PC-9 (cell line): ENCODE results near the gene WRNIP1. TPM values are rescaled to one million over a fixed set of nuclear protein-coding genes. Genes with fewer than 3 reads are reported as not detected.

ENCODE experiments used
- Bru-seq: library from RNA; stranded (reverse); fragments of 400-500 nt; gene quantifications from one replicate; lab custom pipeline; 2021; lab: Mats Ljungman, UMichigan
- BruChase-seq, 2 experiments: library from RNA; stranded (reverse); fragments of 400-500 nt; gene quantifications; one replicate each; lab custom pipeline; 2021; lab: Mats Ljungman, UMichigan
- BruUV-seq: library from RNA; stranded (reverse); fragments of 400-500 nt; replicated peaks from 2 replicates; lab custom pipeline; 2021; lab: Mats Ljungman, UMichigan
- CTCF ChIA-PET: fragments of 300-600 bp; sonication (Branson Sonifier 250); formaldehyde crosslinking; loops from one replicate; lab custom pipeline; 2022; ENCODE audit warnings: antibody characterized with exemption; lab: Charles Lee
- POLR2A ChIA-PET: fragments of 300-600 bp; sonication (Branson Sonifier 250); formaldehyde crosslinking; loops from one replicate; lab custom pipeline; 2022; ENCODE audit warnings: antibody characterized with exemption; ENCODE audit not compliant: unreplicated experiment; lab: Charles Lee
- DNase-seq, 2 experiments: peaks; one replicate each; pipeline versions ENCODE4 v3.0.0 to v3.0.0-alpha.2; 2015 to 2022; ENCODE audit warnings: mixed read lengths in 1 of 2
- H2AFZ ChIP-seq: fragments of 200-600 bp; sonication (generic); 2 replicates; pipeline ENCODE4 v1.8.1; 2017; ENCODE audit warnings: antibody characterized with exemption
- H3F3A ChIP-seq: fragments of 200-600 bp; sonication (generic); 2 replicates; pipeline ENCODE4 v1.8.1; 2017; ENCODE audit warnings: antibody characterized with exemption, mild to moderate bottlenecking, low read depth; ENCODE audit not compliant: insufficient read depth
- H3K27ac ChIP-seq: fragments of 200-600 bp; sonication (generic); 2 replicates; pipeline ENCODE4 v1.6.1; 2016; ENCODE audit warnings: mixed run types
- H3K27me3 ChIP-seq: fragments of 200-600 bp; sonication (generic); 2 replicates; pipeline ENCODE4 v1.6.1; 2016; ENCODE audit warnings: low read depth, mixed run types; ENCODE audit not compliant: insufficient read depth
- H3K36me3 ChIP-seq: fragments of 200-600 bp; sonication (generic); 2 replicates; pipeline ENCODE4 v1.6.1; 2016; ENCODE audit warnings: low read depth, mixed run types
- H3K4me1 ChIP-seq: fragments of 200-600 bp; sonication (generic); replicated peaks from 2 replicates; pipeline ENCODE4 v1.6.1; 2016; ENCODE audit warnings: mixed run types; ENCODE audit not compliant: insufficient read depth
- H3K4me2 ChIP-seq: fragments of 200-600 bp; sonication (generic); 2 replicates; pipeline ENCODE4 v1.6.1; 2017; ENCODE audit warnings: mixed run types
- H3K4me3 ChIP-seq: fragments of 200-600 bp; sonication (generic); 2 replicates; pipeline ENCODE4 v1.6.1; 2016; ENCODE audit warnings: mixed run types
- H3K79me2 ChIP-seq: fragments of 200-600 bp; sonication (generic); 2 replicates; pipeline ENCODE4 v1.6.1; 2017; ENCODE audit warnings: low read depth, mixed run types
- H3K9me2 ChIP-seq: fragments of 200-600 bp; sonication (generic); 2 replicates; pipeline ENCODE4 v1.8.1; 2017; ENCODE audit warnings: mild to moderate bottlenecking; ENCODE audit not compliant: insufficient read depth
- H3K9me3 ChIP-seq: fragments of 200-600 bp; sonication (generic); 2 replicates; pipeline ENCODE4 v1.8.1; 2016; ENCODE audit warnings: low read depth; ENCODE audit not compliant: insufficient read depth
- H4K20me1 ChIP-seq: fragments of 200-600 bp; sonication (generic); 2 replicates; pipeline ENCODE4 v1.8.1; 2017; ENCODE audit not compliant: insufficient read depth
- EZH2 ChIP-seq: fragments of 200-600 bp; sonication (generic); IDR thresholded peaks from 2 replicates; pipeline ENCODE4 v1.8.0; 2017; ENCODE audit warnings: antibody characterized with exemption, low read depth
- intact Hi-C: fragments of 100-400 bp; cut with micrococcal nuclease; formaldehyde crosslinking; loops from one replicate; pipeline ENCODE4 v1.10.0; 2022; ENCODE audit not compliant: unreplicated experiment
- long read RNA-seq: library from polyadenylated mRNA; stranded (forward); transcript quantifications from one replicate; pipeline ENCODE4 v2.0.0, GENCODE V29; 2022
- total RNA-seq: library from RNA; stranded (reverse); gene quantifications from 2 replicates; pipeline ENCODE4 v1.2.3, GENCODE V29; 2021
- TF ChIP-seq, protein P1 (sequence below): fragments of 200-600 bp; sonication (generic); conservative IDR thresholded peaks from 2 replicates; pipeline ENCODE4 v1.6.1; 2017; ENCODE audit warnings: mixed run types, antibody characterized with exemption, mild to moderate bottlenecking, moderate library complexity

The WRNIP1 gene
- total RNA-seq = 61.4 and 69.5 TPM in 2 replicates
- percentile 89 among the genes with signal in this experiment for Bru-seq, nascent RNA
- percentile 93 among the genes with signal in this experiment for BruChase-seq, experiment 1, labeled RNA remaining after a 2-hour chase
- percentile 87 among the genes with signal in this experiment for BruChase-seq, experiment 2, labeled RNA remaining after a 6-hour chase
- long read RNA-seq, transcript WRNIP1-204 (7 exons, 2,670 nt) = major isoform, 128 of 163 reads
- long read RNA-seq, transcript WRNIP1-203 (7 exons, 2,595 nt) = minor isoform, 7 of 163 reads
- long read RNA-seq, partial matches to known transcripts = 12 of 163 reads
- long read RNA-seq, other reads (novel, unspliced or antisense) = 16 of 163 reads

DNA sequence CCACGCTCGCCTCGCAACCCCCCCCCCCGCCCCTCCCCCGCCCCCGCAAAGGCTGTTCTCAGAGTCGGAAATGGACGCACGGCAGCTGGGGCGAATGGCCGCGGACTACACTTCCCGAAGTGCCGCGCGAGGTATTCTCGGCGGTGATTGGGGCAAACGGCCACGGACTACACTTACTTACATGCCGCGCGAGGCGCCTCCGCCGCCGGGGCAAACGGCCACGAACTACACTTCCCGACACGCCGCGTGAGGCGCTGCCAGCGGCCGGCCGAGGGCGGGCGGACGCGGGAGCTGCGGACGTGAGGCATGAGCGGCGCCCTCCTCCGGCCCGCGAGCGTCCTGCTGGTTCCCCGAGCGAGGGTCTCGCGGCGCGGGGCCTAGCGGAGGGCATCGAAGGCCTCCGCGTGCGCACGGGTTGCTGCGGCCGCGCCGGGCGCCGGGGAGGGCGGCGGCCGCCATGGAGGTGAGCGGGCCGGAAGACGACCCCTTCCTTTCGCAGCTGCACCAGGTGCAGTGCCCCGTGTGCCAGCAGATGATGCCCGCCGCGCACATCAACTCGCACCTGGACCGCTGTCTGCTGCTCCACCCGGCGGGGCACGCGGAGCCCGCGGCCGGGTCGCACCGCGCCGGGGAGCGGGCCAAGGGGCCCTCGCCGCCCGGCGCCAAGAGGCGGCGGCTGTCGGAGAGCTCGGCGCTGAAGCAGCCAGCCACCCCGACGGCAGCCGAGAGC is at the start of gene WRNIP1:
TSS of gene WRNIP1 (plus strand) at position 228 of the 730 bp plus-strand sequence. CDS start at position 458, 230 bp downstream.
- no peaks in the 10 kb centered on the region for H3K27me3 ChIP-seq
- peaks cover 15% of the 10 kb centered on the region; the same call in 1 of the 2 replicates for H4K20me1 ChIP-seq
- H3F3A ChIP-seq = peaks cover 6% of the 10 kb centered on the region
- ChIA-PET POLR2A (interaction anchor here (0.6 to 1.1 kb wide), 7 partner anchors 8 to 1656 kb away, joined by 3 to 16 read pairs (median 6); partner anchors contain the start of gene SERPINB1), CTCF (interaction anchor here (0.6 kb wide), 2 partner anchors 219 to 604 kb away, joined by 3 to 7 read pairs; no protein-coding TSS in a partner anchor)
- H3K36me3 ChIP-seq = no peaks in the 10 kb centered on the region
- intact Hi-C loops = loop anchor here (2.0 to 10.0 kb wide), 5 partner anchors 73 to 1171 kb away; partner anchors contain the start of genes GMDS and RIPK1
- peak within 1 kb of the TSS; percentile 63 for H3K27ac ChIP-seq
- H3K79me2 ChIP-seq = peaks cover 43% of the 10 kb centered on the region
- H3K4me1 ChIP-seq = peaks cover 13% of the 10 kb centered on the region
- H3K9me3 ChIP-seq = no peaks in the 10 kb centered on the region
- no TSS peak for BruUV-seq
- peak within 1 kb of the TSS; percentile 84 for H2AFZ ChIP-seq
- H3K4me2 ChIP-seq = peak within 1 kb of the TSS; percentile 93
- peak; percentile 93 to 98 for DNase-seq
- no peak for TF ChIP-seq EZH2
- TF ChIP-seq, protein P1, sequence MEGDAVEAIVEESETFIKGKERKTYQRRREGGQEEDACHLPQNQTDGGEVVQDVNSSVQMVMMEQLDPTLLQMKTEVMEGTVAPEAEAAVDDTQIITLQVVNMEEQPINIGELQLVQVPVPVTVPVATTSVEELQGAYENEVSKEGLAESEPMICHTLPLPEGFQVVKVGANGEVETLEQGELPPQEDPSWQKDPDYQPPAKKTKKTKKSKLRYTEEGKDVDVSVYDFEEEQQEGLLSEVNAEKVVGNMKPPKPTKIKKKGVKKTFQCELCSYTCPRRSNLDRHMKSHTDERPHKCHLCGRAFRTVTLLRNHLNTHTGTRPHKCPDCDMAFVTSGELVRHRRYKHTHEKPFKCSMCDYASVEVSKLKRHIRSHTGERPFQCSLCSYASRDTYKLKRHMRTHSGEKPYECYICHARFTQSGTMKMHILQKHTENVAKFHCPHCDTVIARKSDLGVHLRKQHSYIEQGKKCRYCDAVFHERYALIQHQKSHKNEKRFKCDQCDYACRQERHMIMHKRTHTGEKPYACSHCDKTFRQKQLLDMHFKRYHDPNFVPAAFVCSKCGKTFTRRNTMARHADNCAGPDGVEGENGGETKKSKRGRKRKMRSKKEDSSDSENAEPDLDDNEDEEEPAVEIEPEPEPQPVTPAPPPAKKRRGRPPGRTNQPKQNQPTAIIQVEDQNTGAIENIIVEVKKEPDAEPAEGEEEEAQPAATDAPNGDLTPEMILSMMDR = no peak; the same call in 1 of the 2 replicates
- H3K4me3 ChIP-seq = peak within 1 kb of the TSS; percentile 83
- no peaks in the 10 kb centered on the region for H3K9me2 ChIP-seq

DNA sequence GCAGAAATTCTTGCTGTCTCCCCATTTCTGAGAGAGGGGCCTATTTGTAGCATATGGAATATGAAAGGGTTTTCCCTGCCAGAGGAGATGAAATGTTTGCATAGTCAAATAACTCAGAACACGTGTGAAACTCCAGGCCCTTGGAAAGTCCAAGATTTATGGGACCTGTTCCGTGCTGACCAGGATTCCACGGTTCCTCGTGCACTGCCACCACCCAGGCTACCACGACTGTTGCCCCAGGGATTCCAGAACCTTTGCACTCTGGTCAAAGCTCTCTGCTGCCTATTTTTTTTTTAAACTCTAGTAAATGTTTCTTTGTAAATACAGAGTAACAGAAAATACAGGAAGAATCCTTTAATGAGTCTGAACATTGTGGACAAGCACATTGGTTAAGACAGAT is 49.5 kb upstream of the WRNIP1 start:
- TF ChIP-seq, protein P1 = no peak
- no peak for TF ChIP-seq EZH2
- H3K4me3 ChIP-seq = no peak overlapping the region
- no peaks in the 10 kb centered on the region for H3K79me2 ChIP-seq
- ChIA-PET CTCF (no interaction called here), POLR2A (no interaction called here)
- no TSS peak for BruUV-seq
- H3K27me3 ChIP-seq = no peaks in the 10 kb centered on the region
- intact Hi-C loops = no loop called here
- no peak for DNase-seq
- no peaks in the 10 kb centered on the region for H3K36me3 ChIP-seq
- no peak overlapping the region for H2AFZ ChIP-seq
- H3K4me1 ChIP-seq = no peaks in the 10 kb centered on the region
- no peaks in the 10 kb centered on the region for H3K9me2 ChIP-seq
- no peaks in the 10 kb centered on the region for H3F3A ChIP-seq
- H3K4me2 ChIP-seq = no peak overlapping the region
- H3K27ac ChIP-seq = no peak overlapping the region
- no peaks in the 10 kb centered on the region for H3K9me3 ChIP-seq
- H4K20me1 ChIP-seq = no peaks in the 10 kb centered on the region

DNA sequence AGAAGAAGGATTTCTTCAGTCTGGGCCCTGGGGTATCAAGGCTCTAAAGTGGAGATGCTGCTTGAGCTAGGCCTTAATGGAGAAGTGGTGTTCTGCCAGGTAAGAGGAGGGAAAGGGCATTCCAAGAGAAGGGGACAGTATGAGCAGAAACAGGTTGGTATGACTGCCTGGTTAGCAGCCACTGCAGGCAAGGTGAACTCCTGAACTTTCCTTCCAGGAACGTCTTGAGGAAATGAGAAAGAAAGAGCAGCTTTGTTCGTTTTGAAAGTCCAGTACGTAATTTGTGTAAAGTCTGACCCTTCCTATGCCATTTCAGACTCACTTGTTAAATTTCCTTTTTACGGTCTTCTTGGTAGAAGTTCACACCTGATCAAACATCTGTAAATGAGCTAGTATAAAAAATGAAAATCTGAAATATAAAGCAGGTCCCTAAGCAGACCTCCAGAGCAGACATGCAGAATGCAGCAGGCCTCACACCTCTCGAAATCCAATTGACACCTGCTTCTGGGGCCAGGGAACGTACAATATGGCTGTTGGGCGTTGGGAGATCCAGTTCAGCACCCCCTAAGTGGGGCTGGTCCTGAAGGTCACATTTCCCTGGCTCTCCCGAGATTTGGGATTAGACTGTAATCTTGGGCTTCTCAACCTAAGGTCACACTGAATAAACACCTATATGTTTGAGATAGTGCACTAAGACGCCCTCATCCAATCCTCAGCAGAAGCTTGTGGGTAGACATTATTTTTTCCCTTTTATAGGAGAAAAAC is 48.1 kb upstream of the WRNIP1 start:
- Histone ChIP-seq H3F3A (no peaks in the 10 kb centered on the region), H3K79me2 (no peaks in the 10 kb centered on the region), H3K4me1 (no peaks in the 10 kb centered on the region), H3K9me3 (no peaks in the 10 kb centered on the region), H3K9me2 (no peaks in the 10 kb centered on the region), H3K4me3 (no peak overlapping the region), H3K27me3 (no peaks in the 10 kb centered on the region), H4K20me1 (no peaks in the 10 kb centered on the region), H3K36me3 (no peaks in the 10 kb centered on the region), H3K27ac (no peak overlapping the region), H2AFZ (no peak overlapping the region), H3K4me2 (no peak overlapping the region)
- ChIA-PET CTCF (interaction anchor here (0.5 kb wide), 1 partner anchor 215 kb away, joined by 6 read pairs; no protein-coding TSS in a partner anchor), POLR2A (no interaction called here)
- no TSS peak for BruUV-seq
- no peak for DNase-seq
- no peak for TF ChIP-seq EZH2
- TF ChIP-seq, protein P1 = no peak
- intact Hi-C loops = no loop called here
